ENCODE data around the gene FAM222A.

The FAM222A gene

DNA sequence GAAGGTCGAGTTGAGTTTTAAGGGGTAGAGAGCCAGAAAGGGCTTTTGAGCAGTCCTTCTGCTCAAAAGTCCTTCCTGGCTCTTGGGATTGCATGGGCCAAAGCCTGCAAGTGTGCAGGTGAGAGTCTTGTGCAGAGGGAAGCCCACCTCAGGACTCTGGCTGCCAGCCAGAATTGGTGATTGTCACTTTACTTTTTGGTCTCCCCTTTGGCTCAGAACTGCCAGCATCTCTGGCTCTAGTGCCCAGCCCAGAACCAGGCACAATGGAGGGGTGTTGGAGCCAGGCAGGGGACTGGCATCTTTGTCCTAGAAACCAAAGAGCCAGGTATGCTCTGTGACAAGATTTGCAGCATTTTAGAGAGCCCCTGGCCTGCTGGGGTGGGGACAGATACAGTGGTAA is 23.5 kb downstream of the FAM222A start:
- no peak overlapping the region for H3K4me3 ChIP-seq (ENCODE audit: low read depth, low read length)

DNA sequence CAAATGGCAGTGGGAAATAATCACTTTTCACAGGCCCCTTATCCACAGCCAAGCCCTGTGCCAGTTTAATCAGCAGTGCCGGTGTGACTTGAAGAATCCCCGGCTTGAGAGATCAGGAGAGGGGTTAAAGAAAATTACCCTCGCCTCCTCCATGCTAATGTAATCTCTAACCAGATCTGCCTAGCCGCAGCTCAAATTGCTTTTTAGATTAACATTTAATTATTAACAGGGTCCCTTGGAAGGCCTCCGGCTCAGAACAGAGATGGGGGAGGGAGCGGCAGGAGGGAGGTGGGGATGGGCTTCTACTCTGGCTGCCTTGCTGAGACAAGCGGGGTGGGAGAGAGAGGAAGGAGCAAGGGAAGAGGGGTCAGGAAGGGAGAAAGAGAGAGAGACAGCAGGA is 24.0 kb downstream of the FAM222A start:
- no peak overlapping the region for H3K4me3 ChIP-seq (ENCODE audit: low read depth, low read length)

DNA sequence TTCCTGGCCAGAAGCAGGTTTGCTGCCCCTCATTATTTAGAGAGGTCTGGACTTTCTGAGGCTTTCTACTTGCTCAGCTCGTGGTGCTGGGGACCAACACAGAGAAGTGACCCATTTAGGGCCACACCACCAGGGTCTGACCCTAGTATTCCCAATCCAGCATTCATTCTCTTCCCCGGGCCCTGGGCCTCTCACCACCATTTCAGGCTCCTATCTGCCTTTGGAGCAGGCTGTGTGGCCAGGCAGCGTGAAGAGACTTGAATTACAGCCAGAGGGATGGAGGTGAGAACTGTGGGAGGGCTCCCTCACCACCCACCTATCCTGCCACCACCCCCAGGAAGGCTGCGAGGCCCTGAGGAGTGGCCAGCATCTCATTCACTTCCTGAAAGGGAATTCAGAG is 24.6 kb downstream of the FAM222A start:
- no peak overlapping the region for H3K4me3 ChIP-seq (ENCODE audit: low read depth, low read length)

DNA sequence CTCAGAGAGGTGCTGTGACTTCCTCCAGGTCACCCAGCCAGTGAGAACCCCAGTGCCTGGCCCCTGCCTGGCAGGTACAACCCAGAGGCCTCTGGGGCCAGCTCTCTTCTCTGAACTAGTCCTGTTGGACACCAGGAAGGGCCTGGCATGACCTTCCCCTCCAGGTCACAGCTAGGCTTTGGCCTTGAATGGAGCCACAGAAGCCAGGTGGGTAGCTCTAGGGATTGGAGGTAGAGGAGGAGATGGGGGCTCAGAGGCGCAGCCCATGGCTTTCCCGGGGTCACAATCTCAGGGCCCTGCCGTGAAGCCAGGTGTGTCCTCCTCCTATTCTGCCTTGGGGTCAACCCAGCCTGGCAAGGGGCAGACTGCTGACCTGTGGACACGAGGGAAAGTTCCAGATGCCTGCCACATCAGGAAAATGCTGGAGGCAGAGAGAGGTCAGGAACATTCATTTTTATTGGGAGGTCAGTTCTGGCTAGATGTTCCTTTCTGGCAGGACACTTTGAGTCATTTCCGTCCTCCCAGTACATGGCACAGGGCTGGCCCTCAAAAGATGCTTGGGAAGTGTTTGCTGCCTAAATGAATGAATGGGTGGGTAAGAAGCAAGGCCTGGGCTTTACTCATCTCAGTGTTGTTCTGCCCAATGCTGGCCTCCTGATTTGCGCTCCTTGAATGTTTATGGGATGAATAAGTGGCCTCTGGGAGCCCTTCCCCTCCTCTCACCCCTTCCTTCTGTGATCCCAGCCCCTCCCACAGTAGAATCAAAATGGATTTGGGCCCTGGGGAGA is 25.4 kb downstream of the FAM222A start:
- H3K4me3 ChIP-seq (ENCODE audit: low read depth, low read length), result no peak overlapping the region

DNA sequence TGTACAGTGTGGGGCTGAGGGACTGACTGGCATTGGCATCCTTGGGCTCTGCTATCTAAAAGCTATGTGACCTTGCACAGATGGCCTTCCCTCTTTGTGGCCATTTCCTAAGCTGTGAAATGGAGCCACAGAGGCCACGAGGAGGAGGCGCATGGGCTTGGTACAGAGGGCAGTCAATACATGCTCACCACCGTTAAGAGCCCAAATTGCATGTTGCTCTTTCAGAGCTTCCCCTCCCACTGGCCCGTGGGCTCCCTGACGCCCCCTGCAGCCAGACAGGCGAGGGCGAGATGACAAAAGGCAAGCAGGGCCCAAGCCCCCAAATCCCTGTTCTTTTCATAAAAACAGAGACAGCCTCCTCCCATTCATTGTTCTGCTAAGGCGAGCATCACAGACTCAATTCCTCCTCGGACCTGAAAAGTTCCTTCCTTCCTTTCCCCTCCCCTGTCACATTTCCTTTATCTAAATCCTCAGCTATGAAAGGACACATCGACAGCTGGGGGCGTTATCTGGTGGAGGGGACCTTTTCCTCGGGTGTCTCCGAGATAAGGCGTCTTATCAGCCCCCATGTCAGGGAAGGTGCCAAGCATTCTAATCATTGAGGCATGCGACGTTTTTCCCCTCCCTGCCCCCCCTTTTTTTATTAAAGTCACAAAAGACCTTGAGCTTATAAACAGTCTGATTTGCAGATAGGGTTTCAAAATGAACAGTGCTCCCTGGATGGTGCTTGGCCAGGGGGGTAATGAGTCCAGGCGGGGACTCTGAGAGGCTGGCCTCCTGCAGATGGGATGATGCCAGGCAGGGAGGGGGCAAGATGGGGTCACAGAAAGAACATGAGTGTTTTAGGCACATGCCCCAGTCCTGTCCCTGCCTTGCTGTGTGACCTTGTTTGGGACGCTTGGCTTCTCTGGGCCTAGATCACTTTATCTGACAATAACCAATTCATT is 26.4 kb downstream of the FAM222A start:
- H3K4me3 ChIP-seq (ENCODE audit: low read depth, low read length), result no peak overlapping the region

DNA sequence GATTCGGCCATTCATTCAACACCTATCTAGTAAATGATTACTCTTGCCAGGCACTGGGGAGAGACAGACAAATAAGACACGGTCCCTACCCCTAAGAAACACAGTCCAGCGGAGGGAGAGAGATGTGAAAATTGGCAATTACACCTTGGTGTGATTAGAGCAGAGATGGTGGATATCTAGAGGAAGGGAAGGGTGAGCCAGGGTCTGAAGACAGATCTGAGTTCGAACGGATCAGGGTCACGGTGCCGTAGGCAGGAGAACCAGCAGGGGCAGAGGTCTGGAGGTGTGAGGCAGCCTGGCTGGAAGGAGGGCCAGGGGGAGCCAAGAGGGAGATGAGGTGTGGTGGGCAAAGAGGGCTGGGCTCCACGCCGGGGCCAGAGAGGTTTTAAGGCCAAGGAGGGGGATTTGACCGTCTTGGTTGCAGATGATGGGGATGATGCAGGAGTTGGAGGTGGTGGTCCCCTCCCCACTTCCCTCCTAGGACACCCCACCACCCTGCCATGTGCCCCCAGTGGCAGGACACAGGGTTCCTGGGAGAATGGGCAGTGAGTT is 27.1 kb downstream of the FAM222A start:
- H3K4me3 ChIP-seq (ENCODE audit: low read depth, low read length), result no peak overlapping the region

DNA sequence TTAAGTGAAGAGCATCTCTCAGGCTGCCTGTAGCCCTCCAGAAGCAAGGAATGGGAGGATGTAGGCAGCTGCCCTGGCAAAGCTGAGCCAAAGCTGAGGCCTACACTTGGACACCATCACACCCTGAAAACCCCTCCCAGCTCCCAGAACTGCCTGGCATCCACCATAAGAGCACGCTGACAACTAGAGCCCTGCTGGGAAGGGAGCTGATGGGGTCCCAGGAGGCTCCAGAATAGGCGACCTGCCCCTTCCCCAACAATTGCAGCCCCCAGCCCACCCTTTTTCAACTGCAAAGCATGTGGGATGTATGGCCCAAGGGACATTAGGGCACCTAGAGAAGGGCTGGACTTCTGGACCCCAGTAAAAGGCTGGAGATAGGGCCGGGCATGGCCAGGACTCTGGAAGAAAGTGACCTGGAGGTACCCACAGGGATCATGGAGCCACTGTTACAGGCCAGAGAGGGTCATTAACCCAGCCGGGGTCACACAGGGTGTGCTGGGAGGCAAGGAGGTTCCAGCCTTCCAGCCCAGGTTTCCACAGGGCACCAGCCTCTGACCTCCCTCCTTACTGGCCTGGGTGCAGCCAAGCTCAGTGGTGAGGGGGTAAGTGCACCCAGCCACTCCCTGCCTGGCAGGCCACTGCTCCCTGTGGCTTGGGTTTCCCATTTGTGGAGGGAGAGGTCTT is 27.8 kb downstream of the FAM222A start:
- H3K4me3 ChIP-seq (ENCODE audit: low read depth, low read length), result no peak overlapping the region

DNA sequence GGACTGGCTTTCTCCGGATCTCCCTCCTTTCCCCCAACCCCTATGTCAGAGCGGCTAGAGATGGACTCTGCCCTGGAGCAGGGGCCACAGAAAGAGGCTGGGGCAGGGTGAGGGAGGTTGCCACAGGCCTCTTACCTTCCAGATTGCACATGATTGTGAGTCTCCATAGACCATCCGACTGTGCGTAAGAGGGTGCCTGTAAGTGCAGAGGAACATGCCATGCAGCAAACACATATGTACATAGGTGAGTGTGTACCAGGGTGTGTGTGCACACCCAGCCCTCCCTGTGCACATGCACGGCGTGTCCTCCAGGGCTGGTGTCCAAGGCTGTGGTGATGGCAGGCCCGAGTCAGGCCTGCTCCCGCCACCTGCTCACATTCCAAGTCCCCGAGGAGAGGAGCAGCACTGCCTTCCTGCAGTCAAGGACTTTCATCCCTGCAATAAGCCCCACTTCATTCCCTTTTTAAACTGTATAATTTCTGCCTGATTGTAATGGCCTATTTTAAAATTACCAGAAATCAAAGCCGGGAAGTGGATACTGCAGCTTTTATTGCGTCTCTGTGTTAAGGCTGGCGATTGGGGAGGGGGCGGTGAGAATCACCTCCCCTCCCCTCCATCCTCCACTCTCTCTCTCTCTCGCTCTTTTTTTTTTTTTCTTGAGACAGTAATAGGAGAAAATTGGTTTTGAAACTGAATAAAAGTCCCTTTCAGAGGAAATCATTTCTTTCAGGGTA is 28.5 kb downstream of the FAM222A start:
- no peak overlapping the region for H3K4me3 ChIP-seq (ENCODE audit: low read depth, low read length)

DNA sequence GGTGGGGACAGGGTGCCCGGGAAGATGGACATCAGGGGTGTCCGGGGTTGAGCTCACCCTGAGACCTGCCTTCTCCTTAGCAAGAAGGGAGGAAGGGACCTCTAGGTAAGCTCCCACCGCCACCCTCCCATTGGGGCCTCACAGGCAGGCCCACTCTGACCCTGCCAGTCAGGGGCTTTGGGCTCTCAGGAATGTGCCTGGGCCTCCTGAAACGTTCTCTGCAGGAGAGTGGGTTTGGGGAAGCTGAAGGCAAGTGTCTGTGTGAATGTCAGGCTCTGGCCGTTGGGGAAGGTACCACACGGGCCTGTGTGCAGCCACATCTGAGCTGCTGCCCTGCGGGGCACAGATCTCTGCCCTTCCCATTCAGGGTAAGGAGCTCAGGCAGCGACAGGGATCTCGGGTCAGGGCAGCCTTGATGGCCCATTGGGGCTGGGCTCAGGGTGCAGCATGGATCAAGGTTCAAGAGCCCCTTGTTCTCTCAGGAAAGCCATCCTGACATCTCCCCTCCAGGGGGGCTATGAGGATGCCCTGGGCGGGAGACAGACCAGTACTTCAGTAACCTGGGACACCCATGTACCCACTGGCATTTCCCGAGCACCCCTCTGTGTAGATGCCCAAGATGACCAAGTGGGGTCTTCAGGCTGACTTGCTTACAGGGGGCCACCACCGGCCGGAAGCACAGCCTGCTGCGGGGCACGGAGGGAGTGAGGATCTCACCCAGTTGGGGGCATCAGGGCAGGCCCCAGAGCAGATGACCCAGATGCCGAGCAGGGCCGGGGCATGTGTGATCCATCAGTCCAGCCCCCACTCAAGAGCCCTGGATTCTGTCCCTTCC is 29.7 kb downstream of the FAM222A start:
- H3K4me3 ChIP-seq (ENCODE audit: low read depth, low read length), result no peak overlapping the region

DNA sequence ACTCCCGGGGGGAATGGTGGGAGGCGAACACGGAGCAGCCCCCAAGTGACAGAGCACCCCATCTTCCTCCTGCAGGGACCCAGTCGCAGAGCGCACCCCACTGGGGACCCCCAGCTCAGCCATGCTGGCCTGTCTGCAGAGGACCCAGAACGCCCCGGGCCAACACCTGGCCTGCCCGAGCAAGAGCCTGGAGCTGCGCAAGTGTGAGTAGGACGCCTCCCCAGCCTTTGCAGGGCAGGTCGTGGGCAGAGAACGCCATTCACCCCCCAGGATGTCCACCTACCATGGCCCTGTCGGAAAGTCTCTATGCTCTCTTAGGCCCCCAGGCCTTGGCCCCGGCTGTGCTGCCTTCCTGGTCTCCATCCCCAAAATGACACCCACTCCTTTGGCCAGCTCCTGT is 30.4 kb downstream of the FAM222A start:
- no peak overlapping the region for H3K4me3 ChIP-seq (ENCODE audit: low read depth, low read length)

DNA sequence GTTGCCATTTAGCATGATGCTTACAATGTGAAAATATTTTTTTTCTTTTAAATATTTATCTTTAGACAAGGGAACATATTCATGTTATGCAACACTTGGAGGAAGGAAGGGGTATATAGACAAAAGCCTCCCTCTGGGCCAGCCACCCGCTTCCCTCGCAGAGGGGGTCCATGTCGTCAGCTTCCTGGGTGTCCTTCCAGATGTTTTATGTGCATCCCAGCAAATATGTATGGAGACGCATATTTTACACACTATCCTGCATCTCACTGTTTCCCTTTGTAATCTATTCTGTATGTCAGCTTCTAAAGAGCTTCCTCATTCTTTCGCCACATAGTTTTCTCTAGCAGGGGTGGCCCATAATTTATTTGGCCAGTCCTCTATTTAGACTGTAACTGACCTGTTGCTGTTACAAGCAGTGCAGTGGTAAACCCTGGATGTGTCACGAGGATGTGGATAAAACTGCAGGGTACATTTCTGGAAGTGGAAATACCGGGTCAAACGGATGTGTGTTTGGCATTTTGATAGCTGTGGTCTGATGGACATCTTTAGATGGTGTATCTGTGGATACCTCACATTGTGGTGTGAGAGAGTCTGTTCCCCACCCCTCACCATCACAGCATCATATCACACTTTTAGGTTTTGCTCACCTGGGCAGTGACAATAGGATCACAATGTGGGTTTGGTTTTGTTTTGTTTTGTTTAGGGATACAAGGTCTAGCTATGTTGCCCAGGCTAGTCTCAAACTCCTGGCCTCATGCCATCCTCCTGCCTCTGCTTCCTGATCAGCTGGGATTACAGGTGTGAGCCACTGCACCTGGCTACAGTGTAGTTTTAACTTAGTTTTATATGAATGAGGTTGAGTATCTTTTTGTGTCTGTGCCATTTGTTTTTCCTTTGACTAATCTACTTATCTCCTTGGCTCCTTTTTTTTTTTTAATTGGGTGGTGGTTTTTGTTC is 31.6 kb downstream of the FAM222A start:
- no peak overlapping the region for H3K4me3 ChIP-seq (ENCODE audit: low read depth, low read length)

DNA sequence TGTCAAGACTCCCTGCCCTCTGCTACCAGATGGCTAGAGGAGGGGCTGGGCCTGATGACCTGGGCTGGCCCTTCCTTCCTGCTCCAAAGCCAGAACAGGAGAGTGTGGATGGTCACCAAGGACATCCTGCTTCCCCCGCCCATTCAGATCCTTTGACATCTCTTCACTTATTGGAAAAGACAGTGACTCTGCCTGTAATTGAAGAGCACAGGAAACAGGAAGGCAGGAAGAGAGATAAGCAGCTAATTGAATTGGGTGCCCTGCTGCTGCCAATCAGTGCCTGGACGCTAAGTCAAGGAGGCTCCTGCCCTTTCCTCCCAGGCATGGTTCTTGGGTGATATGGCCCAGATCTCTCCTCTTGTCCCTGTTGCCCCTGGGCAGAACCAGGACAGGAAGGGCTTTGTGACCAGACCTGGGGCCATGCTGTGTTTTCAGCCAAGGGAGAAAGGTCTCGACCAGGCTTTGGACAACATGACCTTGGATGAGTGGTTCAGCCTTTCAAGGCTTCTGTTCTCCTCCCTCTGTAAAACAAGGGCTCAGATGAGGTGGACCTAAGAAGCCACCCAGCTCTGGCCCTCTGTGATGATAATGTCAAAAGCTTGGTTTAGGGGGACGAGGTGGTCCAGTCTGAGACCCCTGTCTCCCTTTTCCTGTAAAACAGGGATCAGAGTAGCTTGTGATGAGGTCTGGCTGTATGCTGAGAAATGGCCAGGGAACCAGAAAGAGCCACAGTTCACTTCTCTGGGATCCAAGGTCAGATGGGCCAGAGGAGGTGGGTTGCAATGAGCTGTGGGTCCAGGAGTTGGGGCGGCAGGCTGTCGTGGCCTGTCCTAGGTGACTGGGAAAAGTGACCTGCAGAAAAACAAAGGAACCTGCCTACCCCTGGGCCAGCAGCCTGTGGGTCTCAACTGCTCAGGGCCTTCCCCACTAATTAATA is 38.8 kb downstream of the FAM222A start:
- no peak overlapping the region for H3K4me3 ChIP-seq (ENCODE audit: low read depth, low read length)

DNA sequence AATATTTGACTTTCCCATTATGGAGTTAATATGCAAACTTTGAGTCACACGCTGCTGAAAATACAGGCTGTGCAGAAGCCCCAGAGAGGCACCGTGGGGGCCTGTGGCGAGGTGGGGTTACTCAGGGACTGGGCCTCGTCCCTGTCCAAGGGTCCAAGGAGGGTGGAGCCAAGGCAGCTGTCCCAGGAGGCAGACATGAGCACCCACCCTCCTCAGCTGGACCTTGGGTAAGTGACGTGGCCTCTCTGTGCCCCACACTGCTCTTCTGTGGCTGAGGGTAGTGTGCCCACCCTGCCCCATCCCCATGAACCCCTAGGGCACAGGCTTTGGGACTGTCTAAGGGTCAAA is 39.4 kb downstream of the FAM222A start:
- H3K4me3 ChIP-seq (ENCODE audit: low read depth, low read length), result no peak overlapping the region

DNA sequence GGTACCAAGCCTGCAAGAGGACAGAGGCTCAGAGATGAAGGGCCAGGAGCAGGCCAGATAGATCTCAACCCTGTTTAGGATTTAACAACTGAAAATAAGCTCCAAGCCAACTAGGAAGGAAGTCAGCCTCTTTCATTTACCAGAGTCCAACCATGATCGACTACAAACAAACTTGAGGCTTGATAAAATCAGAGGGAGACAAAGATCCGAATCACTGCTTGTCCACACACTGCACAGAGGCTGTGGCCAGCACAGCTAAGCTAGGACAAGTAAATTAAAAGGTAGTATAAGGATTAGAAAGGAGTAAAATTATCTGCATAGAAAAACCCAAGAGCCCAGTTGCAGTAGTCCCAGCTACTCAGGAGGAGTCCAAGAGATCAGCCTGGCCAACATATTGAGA is 40.3 kb downstream of the FAM222A start:
- no peak overlapping the region for H3K4me3 ChIP-seq (ENCODE audit: low read depth, low read length)

DNA sequence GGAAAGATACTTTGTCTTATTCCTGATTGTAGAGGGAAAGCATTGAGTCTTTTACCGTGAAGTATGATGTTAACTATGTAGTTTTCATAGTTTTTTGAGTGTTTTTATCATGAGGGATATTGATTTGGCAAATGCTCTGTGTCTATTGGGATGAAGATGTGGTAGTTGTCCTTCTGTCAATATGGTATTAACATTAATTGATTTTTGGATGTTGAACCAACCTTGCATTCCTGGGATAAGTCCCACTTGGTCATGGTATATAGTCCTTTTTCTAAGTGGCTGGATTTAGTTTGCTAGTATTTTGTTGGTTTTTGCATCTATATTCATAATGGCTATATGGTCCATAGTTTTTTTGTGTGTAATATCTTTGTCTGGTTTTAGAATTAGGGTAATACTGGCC is 42.8 kb downstream of the FAM222A start:
- no peak overlapping the region for H3K4me3 ChIP-seq (ENCODE audit: low read depth, low read length)

DNA sequence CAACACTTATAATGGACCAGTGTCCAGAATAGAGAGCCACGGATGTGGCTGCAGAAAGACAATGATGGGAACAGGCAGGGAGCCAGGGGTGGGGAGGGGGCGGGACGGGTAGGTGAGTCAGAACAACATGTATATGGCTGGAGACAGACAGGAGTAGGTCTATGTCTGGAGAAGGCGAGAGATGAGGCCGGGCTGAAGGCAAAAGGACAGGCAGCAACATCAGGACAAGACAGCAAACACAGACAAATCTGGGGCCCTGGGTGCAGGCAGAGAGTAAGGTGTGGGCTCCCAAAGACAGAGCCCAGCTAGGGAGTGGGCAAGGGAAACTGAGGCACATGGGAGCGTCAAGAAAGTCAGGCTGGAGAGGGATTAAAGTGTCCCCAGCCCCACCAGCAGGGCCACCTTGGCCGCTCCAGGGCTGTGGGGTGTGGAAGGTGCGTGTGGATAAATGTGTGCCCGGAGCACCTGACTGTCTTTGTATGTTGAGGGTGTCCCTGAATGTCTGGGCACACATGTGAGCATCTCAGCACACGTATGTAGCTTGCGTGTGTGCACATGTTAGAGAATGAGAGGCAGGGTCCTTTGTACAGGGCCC is 44.1 kb downstream of the FAM222A start:
- H3K4me3 ChIP-seq (ENCODE audit: low read depth, low read length), result no peak overlapping the region

Measured in iPS-11a (cell line).